ENCODE measurements around the gene MLX. TPM values are rescaled to one million over a fixed set of nuclear protein-coding genes. Genes with fewer than 3 reads are reported as not detected.
"Not testable (repeated sequence)": the region's sequence is repeated elsewhere in the genome, so short reads cannot be mapped to it uniquely, and the experiment has no call there.

MLX gene
- polyA plus RNA-seq, 3 donors = 33.9 to 35.7 (median 34.7) TPM

- DNase-seq (ENCODE audit: low read depth in 3 of 3, low spot score in 2 of 3) = no peak
These were observed 46.9 kb downstream of the MLX start for GRCh38 chr17:42613699-42614295.

GRCh38 chr17:42617956-42618431 lies 51.1 kb downstream of the MLX start:
- no peak for DNase-seq (ENCODE audit: low read depth in 3 of 3, low spot score in 2 of 3)

DNA sequence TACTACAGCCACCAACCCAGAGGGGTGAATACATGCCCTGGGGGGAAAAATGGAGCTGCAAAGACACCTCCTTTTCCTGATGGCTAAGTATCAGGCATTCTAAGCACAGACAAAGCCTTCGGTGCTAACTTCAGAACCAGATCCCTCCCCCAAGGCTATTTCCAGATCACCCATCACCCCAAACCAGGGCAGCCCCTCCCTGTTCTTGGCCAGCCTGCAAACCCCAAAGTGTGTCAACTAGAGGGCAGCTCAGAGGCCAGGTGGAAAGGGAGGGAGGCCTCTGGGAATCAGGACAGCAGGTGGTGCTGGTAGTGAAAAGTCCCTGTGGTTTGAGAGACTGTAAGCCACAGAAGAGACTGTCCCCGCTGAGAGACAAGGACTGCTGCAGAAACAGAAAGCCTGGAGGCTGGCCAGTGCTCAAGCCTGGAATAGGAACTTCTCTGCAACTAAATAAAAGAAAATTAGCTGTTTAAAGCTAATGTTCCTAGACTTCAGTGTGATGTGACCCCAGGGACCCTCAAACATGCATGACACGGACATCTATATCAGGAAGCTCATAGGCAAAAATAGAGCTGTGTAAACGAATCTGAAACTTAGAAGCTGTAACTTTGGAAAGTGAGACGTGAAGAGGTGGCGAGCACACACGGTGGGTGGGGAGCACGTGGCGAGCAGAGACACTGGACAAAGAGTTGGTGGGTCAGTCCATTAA lies 51.7 kb downstream of the MLX start:
- DNase-seq (ENCODE audit: low read depth in 3 of 3, low spot score in 2 of 3) = no peak

DNA sequence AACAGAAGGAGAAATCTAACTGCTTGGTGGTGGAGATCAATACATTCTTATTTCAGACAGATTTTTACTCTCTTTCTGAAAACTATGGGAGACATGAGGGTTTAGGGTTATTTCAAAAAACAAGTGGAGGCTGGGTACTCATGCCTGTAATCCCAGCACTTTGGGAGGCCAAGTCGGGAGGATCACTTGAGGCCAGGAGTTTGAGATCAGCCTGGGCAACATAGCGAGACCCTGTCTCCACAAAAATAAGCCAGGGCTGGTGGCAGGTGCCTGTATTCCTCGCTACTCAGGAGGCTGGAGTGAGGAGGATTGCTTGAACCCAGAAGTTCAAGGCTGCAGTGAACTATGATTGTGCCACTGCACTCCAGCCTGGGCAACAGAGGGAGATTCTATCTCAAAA lies 55.1 kb downstream of the MLX start:
- DNase-seq (ENCODE audit: low read depth in 3 of 3, low spot score in 2 of 3) = not testable (repeated sequence)

Other genes with a start within 250 kb of the MLX start
- 10 to 100 TPM; 53.3 to 57.0 (median 55.3) TPM for gene STAT3, start 178.7 kb upstream of the MLX start, polyA plus RNA-seq (ENCODE audit: insufficient read length in 3 of 3)
- gene CAVIN1, start 143.8 kb upstream of the MLX start, polyA plus RNA-seq (ENCODE audit: insufficient read length in 3 of 3) = 10 to 100 TPM; 55.5 to 64.4 (median 59.5) TPM
- 10 to 100 TPM; 44.0 to 51.5 (median 48.6) TPM for gene ATP6V0A1, start 108.2 kb upstream of the MLX start, polyA plus RNA-seq (ENCODE audit: insufficient read length in 3 of 3)
- 10 to 100 TPM; 18.1 to 22.8 (median 20.4) TPM for gene NAGLU, start 30.9 kb upstream of the MLX start, polyA plus RNA-seq (ENCODE audit: insufficient read length in 3 of 3)
- gene HSD17B1, start 14.2 kb upstream of the MLX start, polyA plus RNA-seq (ENCODE audit: insufficient read length in 3 of 3) = 1 to 10 TPM; 3.0 to 4.1 (median 3.6) TPM
- gene COASY, start 5.0 kb upstream of the MLX start, polyA plus RNA-seq (ENCODE audit: insufficient read length in 3 of 3) = 10 to 100 TPM; 54.0 to 58.4 (median 54.8) TPM
- gene PSMC3IP, start 10.6 kb downstream of the MLX start, polyA plus RNA-seq (ENCODE audit: insufficient read length in 3 of 3) = 10 to 100 TPM; 16.3 to 21.5 (median 19.0) TPM
- 10 to 100 TPM; 43.1 to 44.1 (median 43.3) TPM for gene RETREG3, start 42.3 kb downstream of the MLX start, polyA plus RNA-seq (ENCODE audit: insufficient read length in 3 of 3)
- 10 to 100 TPM; 53.5 to 63.6 (median 54.5) TPM for gene TUBG1, start 42.6 kb downstream of the MLX start, polyA plus RNA-seq (ENCODE audit: insufficient read length in 3 of 3)
- 10 to 100 TPM; 19.5 to 20.7 (median 20.0) TPM for gene TUBG2, start 92.2 kb downstream of the MLX start, polyA plus RNA-seq (ENCODE audit: insufficient read length in 3 of 3)
- gene PLEKHH3, start 109.9 kb downstream of the MLX start, polyA plus RNA-seq (ENCODE audit: insufficient read length in 3 of 3) = 10 to 100 TPM; 11.0 to 12.7 (median 11.5) TPM
- gene CCR10, start 114.7 kb downstream of the MLX start, polyA plus RNA-seq (ENCODE audit: insufficient read length in 3 of 3) = 1 to 10 TPM in 2 of 3 donors, under 1 TPM in 1; 0.87 to 1.1 (median 1.0) TPM
- 1 to 10 TPM; 6.4 to 7.1 (median 7.0) TPM for gene CNTNAP1, start 115.4 kb downstream of the MLX start, polyA plus RNA-seq (ENCODE audit: insufficient read length in 3 of 3)
- gene EZH1, start 177.9 kb downstream of the MLX start, polyA plus RNA-seq (ENCODE audit: insufficient read length in 3 of 3) = 10 to 100 TPM; 37.3 to 44.1 (median 40.8) TPM
- 10 to 100 TPM; 87.3 to 96.7 (median 92.2) TPM for gene RAMP2, start 194.1 kb downstream of the MLX start, polyA plus RNA-seq (ENCODE audit: insufficient read length in 3 of 3)
- 100 to 1,000 TPM in 1 of 3 donors, 10 to 100 TPM in 2; 95.3 to 105 (median 97.8) TPM for gene VPS25, start 206.3 kb downstream of the MLX start, polyA plus RNA-seq (ENCODE audit: insufficient read length in 3 of 3)
- 10 to 100 TPM in 2 of 3 donors, 1 to 10 TPM in 1; 8.7 to 11.2 (median 11.0) TPM for gene WNK4, start 213.5 kb downstream of the MLX start, polyA plus RNA-seq (ENCODE audit: insufficient read length in 3 of 3)
- 100 to 1,000 TPM; 162 to 191 (median 178) TPM for gene COA3, start 231.6 kb downstream of the MLX start, polyA plus RNA-seq (ENCODE audit: insufficient read length in 3 of 3)
- gene CNTD1, start 231.8 kb downstream of the MLX start, polyA plus RNA-seq (ENCODE audit: insufficient read length in 3 of 3) = 1 to 10 TPM; 1.6 to 2.0 (median 1.7) TPM

All from right renal cortex interstitium (tissue), 3 donors.